Measurements from ENCODE around the gene TNFRSF1B. TPM values are rescaled to one million over a fixed set of nuclear protein-coding genes. Genes with fewer than 3 reads are reported as not detected.

The TNFRSF1B gene
- total RNA-seq, 2 donors from 2014 or later = 13.7 to 28.7 TPM

- no peaks in the 10 kb centered on the region for H3K27me3 ChIP-seq
- WGBS, 2 donors = 0 to 15% methylated on average over 1 to 14 of the region's 14 CpGs
- intact Hi-C loops (cut with DNase I) = no loop called here
- TF ChIP-seq CTCF (IDR thresholded peaks at IDR 0.05) = no peak
- TF ChIP-seq POLR2A (IDR thresholded peaks at IDR 0.05) = no peak
- ATAC-seq = no peak
- no peaks in the 10 kb centered on the region for H3K36me3 ChIP-seq (replicated peaks in 1 of 2; ENCODE audit: insufficient read depth in 1 of 2, low read depth in 2 of 2)
- H3K4me1 ChIP-seq = peaks cover 12% of the 10 kb centered on the region
- peak overlapping the region in 2 of 4 donors; percentile 29 to 74 for H3K27ac ChIP-seq
- no peak overlapping the region for H3K4me3 ChIP-seq
- no peaks in the 10 kb centered on the region for H3K9me3 ChIP-seq
- DNase-seq = peak; percentile 45 to 81 (median 64)
These were observed 11.2 kb downstream of the TNFRSF1B start for GRCh38 chr1:12177999-12178441.

- ATAC-seq (no peak), DNase-seq (no peak)
- peaks cover 12% of the 10 kb centered on the region for H3K4me1 ChIP-seq
- TF ChIP-seq POLR2A (IDR thresholded peaks at IDR 0.05) (no peak), CTCF (IDR thresholded peaks at IDR 0.05) (no peak)
- peak overlapping the region in 2 of 4 donors; percentile 28 to 74 for H3K27ac ChIP-seq
- H3K27me3 ChIP-seq = no peaks in the 10 kb centered on the region
- no peak overlapping the region for H3K4me3 ChIP-seq
- 12 to 19% methylated on average over 10 to 11 of the region's 11 CpGs for WGBS, 2 donors
- intact Hi-C loops (cut with DNase I) = no loop called here
- no peaks in the 10 kb centered on the region for H3K9me3 ChIP-seq
- H3K36me3 ChIP-seq (replicated peaks in 1 of 2; ENCODE audit: insufficient read depth in 1 of 2, low read depth in 2 of 2) = no peaks in the 10 kb centered on the region
These were observed 11.7 kb downstream of the TNFRSF1B start for GRCh38 chr1:12178511-12178910.

- H3K4me3 ChIP-seq = no peak overlapping the region
- intact Hi-C loops (cut with DNase I) = no loop called here
- no peaks in the 10 kb centered on the region for H3K9me3 ChIP-seq
- WGBS, 2 donors = 20 to 22% methylated on average over 1 to 11 of the region's 17 CpGs
- ATAC-seq = no peak
- DNase-seq = peak in 1 of 4 donors; percentile 53
- H3K36me3 ChIP-seq (replicated peaks in 1 of 2; ENCODE audit: insufficient read depth in 1 of 2, low read depth in 2 of 2) = no peaks in the 10 kb centered on the region
- no peaks in the 10 kb centered on the region for H3K27me3 ChIP-seq
- H3K27ac ChIP-seq = peak overlapping the region in 2 of 4 donors; percentile 28 to 74
- H3K4me1 ChIP-seq = peaks cover 12% of the 10 kb centered on the region
- no peak for TF ChIP-seq POLR2A (IDR thresholded peaks at IDR 0.05)
- TF ChIP-seq CTCF (IDR thresholded peaks at IDR 0.05) = no peak
These were observed 12.3 kb downstream of the TNFRSF1B start for GRCh38 chr1:12179111-12179519.

- Histone ChIP-seq H3K27me3 (no peaks in the 10 kb centered on the region), H3K4me3 (no peak overlapping the region), H3K27ac (peak overlapping the region in 2 of 4 donors; percentile 28 to 74), H3K9me3 (no peaks in the 10 kb centered on the region), H3K36me3 (replicated peaks in 1 of 2; ENCODE audit: insufficient read depth in 1 of 2, low read depth in 2 of 2) (no peaks in the 10 kb centered on the region), H3K4me1 (peaks cover 17% of the 10 kb centered on the region)
- DNase-seq (no peak), ATAC-seq (no peak)
- 75 to 79% methylated on average over 7 to 8 of the region's 8 CpGs for WGBS, 2 donors
- TF ChIP-seq POLR2A (IDR thresholded peaks at IDR 0.05) = no peak
- no peak for TF ChIP-seq CTCF (IDR thresholded peaks at IDR 0.05)
- intact Hi-C loops (cut with DNase I) = no loop called here
These were observed 12.9 kb downstream of the TNFRSF1B start for GRCh38 chr1:12179676-12180075.

- Histone ChIP-seq H3K4me1 (peaks cover 22% of the 10 kb centered on the region), H3K27ac (peak overlapping the region in 2 of 4 donors; percentile 53 to 74), H3K36me3 (replicated peaks in 1 of 2; ENCODE audit: insufficient read depth in 1 of 2, low read depth in 2 of 2) (no peaks in the 10 kb centered on the region), H3K4me3 (no peak overlapping the region), H3K27me3 (no peaks in the 10 kb centered on the region), H3K9me3 (no peaks in the 10 kb centered on the region)
- 55 to 65% methylated on average over 9 to 10 of the region's 10 CpGs for WGBS, 2 donors
- ATAC-seq (no peak), DNase-seq (peak in 3 of 4 donors; percentile 31 to 82 (median 40))
- intact Hi-C loops (cut with DNase I) = no loop called here
- TF ChIP-seq CTCF (IDR thresholded peaks at IDR 0.05) (no peak), POLR2A (IDR thresholded peaks at IDR 0.05) (no peak)
These were observed 13.5 kb downstream of the TNFRSF1B start for GRCh38 chr1:12180315-12180714.

All from body of pancreas (tissue), 4 donors.